PC-3 (cell line): ENCODE measurements around the gene TMEM25. TPM values are rescaled to one million over a fixed set of nuclear protein-coding genes. Genes with fewer than 3 reads are reported as not detected.

Source experiments
- ATAC-seq: fragments of 200-7000 bp; cut with Tn5 transposase; 2 replicates; pipeline ENCODE4 v1.9.1; 2020; ENCODE audit warnings: mild to moderate bottlenecking, moderate library complexity
- BruUV-seq: library from RNA; stranded (reverse); fragments of 400-500 nt; replicated peaks from 2 replicates; lab custom pipeline; 2021; lab: Mats Ljungman, UMichigan
- CTCF ChIA-PET: fragments of 300-600 bp; sonication (Branson Sonifier 250); formaldehyde crosslinking; loops from one replicate; lab custom pipeline; 2022; ENCODE audit warnings: antibody characterized with exemption; lab: Charles Lee
- POLR2A ChIA-PET: fragments of 300-600 bp; sonication (Branson Sonifier 250); formaldehyde crosslinking; loops from one replicate; lab custom pipeline; 2022; ENCODE audit warnings: antibody characterized with exemption; ENCODE audit not compliant: unreplicated experiment; lab: Charles Lee
- DNase-seq: peaks from one replicate; pipeline ENCODE4 v3.0.0-alpha.2; 2015
- H2AFZ ChIP-seq: fragments of 300-600 bp; sonication (generic); 2 replicates; pipeline ENCODE4 v1.6.0; 2016; ENCODE audit warnings: antibody characterized with exemption, low read length
- H3F3A ChIP-seq: fragments of 300-600 bp; sonication (generic); one replicate; pipeline ENCODE4 v1.6.0; 2017; ENCODE audit warnings: antibody characterized with exemption, low read length, control low read depth, mild to moderate bottlenecking; ENCODE audit not compliant: unreplicated experiment
- H3K27ac ChIP-seq: fragments of 300-600 bp; sonication (generic); 2 replicates; pipeline ENCODE4 v1.5.1; 2016; ENCODE audit warnings: mild to moderate bottlenecking, low read length
- H3K27me3 ChIP-seq: fragments of 300-600 bp; sonication (generic); 2 replicates; pipeline ENCODE4 v1.6.1; 2016; ENCODE audit warnings: low read length, mixed read lengths
- H3K36me3 ChIP-seq: fragments of 300-600 bp; sonication (generic); 2 replicates; pipeline ENCODE4 v1.6.1; 2016; ENCODE audit warnings: low read depth, mixed run types, low read length, mixed read lengths
- H3K4me1 ChIP-seq: fragments of 300-600 bp; sonication (generic); 2 replicates; pipeline ENCODE4 v1.5.1; 2016; ENCODE audit warnings: low read length; ENCODE audit not compliant: insufficient read depth
- H3K4me2 ChIP-seq: fragments of 300-600 bp; sonication (generic); 2 replicates; pipeline ENCODE4 v1.6.0; 2016; ENCODE audit warnings: low read length
- H3K4me3 ChIP-seq: fragments of 300-600 bp; sonication (generic); 2 replicates; pipeline ENCODE4 v1.5.1; 2016; ENCODE audit warnings: mild to moderate bottlenecking, low read length, mixed read lengths
- H3K79me2 ChIP-seq: fragments of 300-600 bp; sonication (generic); 2 replicates; pipeline ENCODE4 v1.6.1; 2017; ENCODE audit warnings: low read length, mixed read lengths
- H3K9ac ChIP-seq: fragments of 300-600 bp; sonication (generic); 2 replicates; pipeline ENCODE4 v1.6.0; 2016; ENCODE audit warnings: mild to moderate bottlenecking, low read length
- H3K9me2 ChIP-seq: fragments of 300-600 bp; sonication (generic); replicated peaks from 2 replicates; pipeline ENCODE4 v1.6.1; 2016; ENCODE audit warnings: mixed run types, low read length, mixed read lengths
- H3K9me3 ChIP-seq: fragments of 300-600 bp; sonication (generic); 2 replicates; pipeline ENCODE4 v1.6.1; 2016; ENCODE audit warnings: low read length, mixed read lengths
- H4K20me1 ChIP-seq: fragments of 300-600 bp; sonication (generic); 2 replicates; pipeline ENCODE4 v1.6.1; 2016; ENCODE audit warnings: low read length, mixed read lengths
- EZH2 ChIP-seq: fragments of 300-600 bp; sonication (generic); IDR thresholded peaks from one replicate; pipeline ENCODE4 v1.6.1; 2017; ENCODE audit warnings: antibody characterized with exemption, mild to moderate bottlenecking, low read length; ENCODE audit not compliant: unreplicated experiment
- EZH2phosphoT487 ChIP-seq: fragments of 300-600 bp; sonication (generic); IDR thresholded peaks from 2 replicates; pipeline ENCODE4 v1.6.1; 2018; ENCODE audit warnings: mild to moderate bottlenecking, antibody characterized with exemption, low read length, borderline replicate concordance
- intact Hi-C: fragments of 100-400 bp; cut with micrococcal nuclease; formaldehyde crosslinking; loops from 2 replicates; pipeline ENCODE4 v1.9.0; 2023
- total RNA-seq: library from RNA; depleted of rRNA; stranded (reverse); fragments of >200 nt; gene quantifications from 2 replicates; pipeline ENCODE4 v1.2.3, GENCODE V29; 2014
- TF ChIP-seq, protein P1 (sequence below): fragments of 300-600 bp; sonication (generic); conservative IDR thresholded peaks from 2 replicates; pipeline ENCODE4 v1.5.1; 2017; ENCODE audit warnings: antibody characterized with exemption, low read depth, mild to moderate bottlenecking, low read length

The TMEM25 gene
- total RNA-seq, 1 experiment from 2014 or later: 50.4 TPM

- Histone ChIP-seq H3F3A (no peaks in the 10 kb centered on the region), H3K4me1 (peaks cover 6% of the 10 kb centered on the region; the same call in 1 of the 2 replicates), H3K9me3 (no peaks in the 10 kb centered on the region), H3K27me3 (no peaks in the 10 kb centered on the region), H3K27ac (no peak overlapping the region), H3K79me2 (no peaks in the 10 kb centered on the region), H3K4me2 (no peak overlapping the region), H3K36me3 (0 out of 2 replicates have a peak, but pooled peaks cover 2% of the 10 kb centered on the region), H3K9me2 (no peaks in the 10 kb centered on the region), H3K4me3 (no peak overlapping the region), H2AFZ (no peak overlapping the region), H4K20me1 (no peaks in the 10 kb centered on the region), H3K9ac (no peak overlapping the region)
- intact Hi-C loops: loop anchor here (10.0 kb wide), 1 partner anchor 156 kb away; the partner anchor contains the start of gene ATP5MG
- ChIA-PET CTCF (no interaction called here), POLR2A (no interaction called here)
- ATAC-seq: no peak
- TF ChIP-seq EZH2phosphoT487 (no peak), EZH2 (no peak)
- TF ChIP-seq, protein P1, sequence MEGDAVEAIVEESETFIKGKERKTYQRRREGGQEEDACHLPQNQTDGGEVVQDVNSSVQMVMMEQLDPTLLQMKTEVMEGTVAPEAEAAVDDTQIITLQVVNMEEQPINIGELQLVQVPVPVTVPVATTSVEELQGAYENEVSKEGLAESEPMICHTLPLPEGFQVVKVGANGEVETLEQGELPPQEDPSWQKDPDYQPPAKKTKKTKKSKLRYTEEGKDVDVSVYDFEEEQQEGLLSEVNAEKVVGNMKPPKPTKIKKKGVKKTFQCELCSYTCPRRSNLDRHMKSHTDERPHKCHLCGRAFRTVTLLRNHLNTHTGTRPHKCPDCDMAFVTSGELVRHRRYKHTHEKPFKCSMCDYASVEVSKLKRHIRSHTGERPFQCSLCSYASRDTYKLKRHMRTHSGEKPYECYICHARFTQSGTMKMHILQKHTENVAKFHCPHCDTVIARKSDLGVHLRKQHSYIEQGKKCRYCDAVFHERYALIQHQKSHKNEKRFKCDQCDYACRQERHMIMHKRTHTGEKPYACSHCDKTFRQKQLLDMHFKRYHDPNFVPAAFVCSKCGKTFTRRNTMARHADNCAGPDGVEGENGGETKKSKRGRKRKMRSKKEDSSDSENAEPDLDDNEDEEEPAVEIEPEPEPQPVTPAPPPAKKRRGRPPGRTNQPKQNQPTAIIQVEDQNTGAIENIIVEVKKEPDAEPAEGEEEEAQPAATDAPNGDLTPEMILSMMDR: no peak
- no peak for DNase-seq
- no TSS peak for BruUV-seq
These were observed 29.8 kb downstream of the TMEM25 start for GRCh38 chr11:118560806-118561205.

GRCh38 chr11:118565051-118565450 lies 34.1 kb downstream of the TMEM25 start:
- no peaks in the 10 kb centered on the region for H3K36me3 ChIP-seq
- DNase-seq: peak; percentile 11
- H3K9ac ChIP-seq: no peak overlapping the region
- ChIA-PET CTCF (no interaction called here), POLR2A (no interaction called here)
- H3K4me3 ChIP-seq: peak overlapping the region; percentile 41; the same call in 1 of the 2 replicates
- no peaks in the 10 kb centered on the region for H3F3A ChIP-seq
- H3K9me2 ChIP-seq: no peaks in the 10 kb centered on the region
- no peaks in the 10 kb centered on the region for H3K9me3 ChIP-seq
- no peaks in the 10 kb centered on the region for H4K20me1 ChIP-seq
- no peak overlapping the region for H3K27ac ChIP-seq
- peaks cover 6% of the 10 kb centered on the region; the same call in 1 of the 2 replicates for H3K4me1 ChIP-seq
- H3K79me2 ChIP-seq: no peaks in the 10 kb centered on the region
- no peak for TF ChIP-seq EZH2
- TF ChIP-seq EZH2phosphoT487: no peak
- TF ChIP-seq, protein P1: no peak
- H3K27me3 ChIP-seq: no peaks in the 10 kb centered on the region
- ATAC-seq: no peak
- no TSS peak for BruUV-seq
- peak overlapping the region; percentile 44 for H3K4me2 ChIP-seq
- intact Hi-C loops: loop anchor here (10.0 kb wide), 1 partner anchor 160 kb away; the partner anchor contains the start of gene ATP5MG
- no peak overlapping the region for H2AFZ ChIP-seq

- ChIA-PET CTCF (interaction anchor here (0.6 kb wide), 1 partner anchor 134 kb away, joined by 3 read pairs; the partner anchor contains the start of gene KMT2A), POLR2A (no interaction called here)
- no peaks in the 10 kb centered on the region for H3K9me3 ChIP-seq
- H3K9ac ChIP-seq: no peak overlapping the region
- no peaks in the 10 kb centered on the region for H3F3A ChIP-seq
- no peaks in the 10 kb centered on the region for H3K27me3 ChIP-seq
- TF ChIP-seq, protein P1: no peak
- TF ChIP-seq EZH2phosphoT487: no peak
- no peak for TF ChIP-seq EZH2
- no peak overlapping the region for H3K4me3 ChIP-seq
- DNase-seq (no peak), ATAC-seq (no peak)
- peaks cover 24% of the 10 kb centered on the region for H3K4me1 ChIP-seq
- H3K4me2 ChIP-seq: no peak overlapping the region
- BruUV-seq: no TSS peak
- peaks cover 15% of the 10 kb centered on the region for H4K20me1 ChIP-seq
- no peaks in the 10 kb centered on the region for H3K36me3 ChIP-seq
- no peak overlapping the region for H2AFZ ChIP-seq
- intact Hi-C loops: loop anchor here (10.0 kb wide), 1 partner anchor 165 kb away; the partner anchor contains the start of gene ATP5MG
- H3K27ac ChIP-seq: no peak overlapping the region
- H3K79me2 ChIP-seq: peaks cover 28% of the 10 kb centered on the region
- no peaks in the 10 kb centered on the region for H3K9me2 ChIP-seq
These were observed 38.7 kb downstream of the TMEM25 start for GRCh38 chr11:118569670-118570069.
